22Rv1 (cell line): Measurements from ENCODE around the gene ABHD12.

Experiments used
- H3K27ac ChIP-seq: fragments of 450-650 bp; 2 replicates; pipeline ENCODE4 v1.5.1; 2017
- ZFX ChIP-seq: fragments of 450-650 bp; IDR thresholded peaks from 2 replicates; pipeline ENCODE4 v1.6.1; 2017; ENCODE audit warnings: antibody characterized with exemption, borderline replicate concordance
- TF ChIP-seq, protein P1 (sequence below): fragments of 450-650 bp; IDR thresholded peaks from 2 replicates; pipeline ENCODE4 v1.5.1; 2017; ENCODE audit warnings: mild to moderate bottlenecking

Gene ABHD12

DNA sequence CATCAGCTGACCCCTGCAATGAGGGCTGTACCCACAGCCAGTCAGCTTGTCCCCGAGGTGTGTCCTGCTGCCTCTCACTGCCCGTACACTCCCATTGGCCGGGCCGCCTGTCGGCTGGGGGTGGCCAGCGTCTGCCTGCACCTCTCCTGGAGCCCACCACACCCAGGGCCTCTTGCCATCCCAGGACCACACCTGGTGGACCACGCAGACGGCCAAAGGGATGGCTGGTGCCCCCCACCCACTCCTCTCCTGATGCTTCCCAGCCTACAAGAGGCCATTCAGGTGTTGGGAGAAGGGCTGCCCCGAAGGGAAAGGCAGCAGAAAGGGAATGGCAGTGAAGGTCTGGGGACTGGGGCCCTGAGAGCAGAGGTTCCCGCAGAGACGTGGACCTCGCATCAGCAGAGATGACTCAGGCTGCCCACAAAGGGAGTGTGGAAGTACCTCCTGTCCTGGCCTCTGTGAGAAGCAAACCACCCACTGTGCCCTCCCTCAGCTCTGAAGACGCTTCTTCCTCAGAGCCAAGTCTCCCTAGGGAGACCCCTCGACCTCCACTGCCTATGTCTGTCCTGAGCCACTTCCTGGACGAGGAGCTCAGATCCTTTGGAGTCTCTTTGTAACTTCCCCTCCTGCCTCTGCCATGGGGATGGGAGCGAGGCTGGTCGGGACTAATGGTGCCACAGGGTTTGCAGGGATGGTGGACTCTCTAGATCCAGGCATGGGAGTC lies 81.8 kb downstream of the ABHD12 start:
- H3K27ac ChIP-seq = no peak overlapping the region
- TF ChIP-seq ZFX = no peak
- TF ChIP-seq, protein P1, sequence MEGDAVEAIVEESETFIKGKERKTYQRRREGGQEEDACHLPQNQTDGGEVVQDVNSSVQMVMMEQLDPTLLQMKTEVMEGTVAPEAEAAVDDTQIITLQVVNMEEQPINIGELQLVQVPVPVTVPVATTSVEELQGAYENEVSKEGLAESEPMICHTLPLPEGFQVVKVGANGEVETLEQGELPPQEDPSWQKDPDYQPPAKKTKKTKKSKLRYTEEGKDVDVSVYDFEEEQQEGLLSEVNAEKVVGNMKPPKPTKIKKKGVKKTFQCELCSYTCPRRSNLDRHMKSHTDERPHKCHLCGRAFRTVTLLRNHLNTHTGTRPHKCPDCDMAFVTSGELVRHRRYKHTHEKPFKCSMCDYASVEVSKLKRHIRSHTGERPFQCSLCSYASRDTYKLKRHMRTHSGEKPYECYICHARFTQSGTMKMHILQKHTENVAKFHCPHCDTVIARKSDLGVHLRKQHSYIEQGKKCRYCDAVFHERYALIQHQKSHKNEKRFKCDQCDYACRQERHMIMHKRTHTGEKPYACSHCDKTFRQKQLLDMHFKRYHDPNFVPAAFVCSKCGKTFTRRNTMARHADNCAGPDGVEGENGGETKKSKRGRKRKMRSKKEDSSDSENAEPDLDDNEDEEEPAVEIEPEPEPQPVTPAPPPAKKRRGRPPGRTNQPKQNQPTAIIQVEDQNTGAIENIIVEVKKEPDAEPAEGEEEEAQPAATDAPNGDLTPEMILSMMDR = no peak

DNA sequence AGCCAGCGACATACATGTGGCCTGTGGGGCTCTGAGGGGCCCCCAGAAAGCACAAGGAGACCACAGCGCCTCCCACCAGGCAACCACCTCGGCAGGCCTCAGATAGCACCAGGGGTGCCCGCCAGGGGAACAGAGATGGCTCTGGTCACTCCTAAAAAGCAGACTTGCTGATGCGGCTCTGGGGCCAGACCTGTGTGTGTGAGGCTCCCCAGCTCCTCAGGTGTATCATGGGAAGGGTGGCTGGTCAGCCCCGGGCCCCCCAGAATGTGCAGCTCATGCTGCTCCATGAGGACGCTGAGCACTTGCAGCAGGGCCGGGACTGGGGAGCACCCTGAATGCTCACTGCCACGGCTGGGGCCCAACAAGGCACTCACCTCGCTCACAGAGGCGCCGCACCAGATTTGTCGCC lies 82.5 kb downstream of the ABHD12 start:
- no peak overlapping the region for H3K27ac ChIP-seq
- TF ChIP-seq ZFX = no peak
- TF ChIP-seq, protein P1 = no peak

DNA sequence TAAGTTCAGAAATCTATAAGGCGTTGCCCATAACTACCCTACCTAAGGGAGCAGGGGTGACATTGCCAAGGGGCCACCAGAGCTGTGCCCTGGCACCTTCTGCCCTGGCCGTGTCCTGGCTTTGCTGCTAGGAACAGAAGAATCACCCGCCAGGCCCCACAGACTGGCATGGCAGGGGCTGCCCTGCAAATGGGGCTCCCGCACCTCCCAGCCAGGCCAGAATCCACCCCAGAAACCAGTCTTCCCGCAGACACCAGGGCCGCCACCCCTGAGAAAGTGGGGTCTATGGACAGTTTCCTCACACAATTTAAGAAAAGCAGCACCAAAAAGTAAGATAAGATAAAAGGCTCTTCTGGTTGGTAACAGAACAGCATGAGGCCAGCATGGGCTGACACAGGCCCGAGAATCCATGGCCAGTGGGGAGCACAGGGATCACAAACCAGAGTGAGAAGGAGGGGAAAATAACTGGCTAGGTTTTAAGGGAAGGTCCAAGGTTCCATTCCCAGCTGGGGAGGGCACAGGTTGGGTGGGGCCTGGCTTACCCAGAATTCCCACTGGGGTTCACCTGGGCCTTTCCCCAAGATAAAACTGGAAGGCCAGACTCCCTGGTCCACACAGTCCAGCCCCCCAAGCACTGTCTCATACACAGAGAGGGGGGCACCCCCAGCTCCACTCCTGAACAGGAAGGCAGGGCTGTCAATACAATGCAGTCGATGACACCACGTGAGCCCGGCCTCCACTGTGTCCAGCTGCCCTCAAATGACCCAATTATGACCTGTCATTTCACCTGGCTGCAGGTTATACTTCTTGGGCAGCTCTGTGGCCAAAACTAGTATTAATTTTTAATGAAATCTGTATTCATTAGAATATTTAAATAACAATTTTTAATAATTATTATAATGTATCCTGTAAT lies 83.4 kb downstream of the ABHD12 start:
- H3K27ac ChIP-seq = no peak overlapping the region
- TF ChIP-seq, protein P1 = no peak
- TF ChIP-seq ZFX = no peak

DNA sequence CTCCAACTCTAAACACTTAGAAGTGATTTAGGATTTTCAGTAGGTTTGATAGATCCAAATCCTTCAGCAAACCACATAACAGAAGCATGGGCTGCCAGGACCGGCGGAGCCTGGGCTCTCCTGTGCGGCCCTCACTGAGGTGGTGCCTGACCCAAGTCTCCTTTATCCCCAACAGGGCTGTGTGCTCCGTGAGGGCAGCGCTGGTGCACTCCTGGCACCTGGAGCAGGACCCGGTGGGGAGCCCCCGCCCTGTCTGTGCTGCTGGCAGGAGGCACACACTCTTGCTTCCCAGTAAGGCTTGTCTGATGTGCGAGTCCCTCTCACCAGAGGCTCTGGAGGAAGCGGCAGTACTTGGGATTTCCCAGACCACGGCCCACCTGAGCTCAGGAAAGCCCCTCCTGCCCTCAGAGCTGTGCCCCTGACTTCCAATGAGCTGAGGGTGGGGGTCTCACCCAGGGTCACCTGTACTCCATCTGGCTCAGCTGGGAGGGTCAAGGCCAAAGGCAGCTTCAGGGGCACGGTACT lies 86.5 kb downstream of the ABHD12 start:
- H3K27ac ChIP-seq = no peak overlapping the region
- TF ChIP-seq, protein P1 = no peak
- no peak for TF ChIP-seq ZFX

DNA sequence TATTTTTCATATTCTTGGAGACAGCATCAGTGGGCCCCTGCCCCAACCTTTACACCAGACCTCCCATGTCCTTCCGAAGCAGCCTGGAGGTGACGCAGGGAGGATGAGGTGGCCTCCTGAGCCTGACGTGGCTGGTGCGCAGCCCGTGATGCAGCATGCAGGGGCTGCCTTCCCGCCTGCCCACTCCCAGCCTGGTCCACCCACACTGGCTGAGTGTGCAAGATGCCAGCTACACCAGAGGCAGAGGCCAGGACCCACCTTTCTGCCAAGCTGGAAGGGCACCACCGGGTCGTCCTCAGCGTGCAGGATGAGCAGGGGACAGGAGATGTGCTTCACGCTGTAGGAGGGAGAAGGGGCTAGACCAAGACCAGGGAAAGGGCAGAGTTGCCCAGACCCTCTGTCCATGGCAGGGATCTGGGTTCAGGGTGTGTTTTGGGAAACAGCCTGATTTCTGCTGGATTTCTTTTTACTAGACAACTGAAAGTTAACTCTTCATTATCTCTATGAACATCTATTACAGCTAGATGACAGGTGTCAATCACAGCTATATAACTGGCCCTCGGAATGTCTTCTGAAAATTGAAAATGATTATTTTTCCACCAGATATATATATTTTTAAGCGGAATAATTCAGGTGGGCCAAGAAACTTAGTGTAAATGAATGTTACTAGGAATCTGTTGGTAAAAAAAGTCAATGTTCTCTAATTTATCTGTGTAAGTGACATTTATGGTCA lies 87.2 kb downstream of the ABHD12 start:
- no peak overlapping the region for H3K27ac ChIP-seq
- TF ChIP-seq, protein P1 = no peak
- TF ChIP-seq ZFX = no peak

DNA sequence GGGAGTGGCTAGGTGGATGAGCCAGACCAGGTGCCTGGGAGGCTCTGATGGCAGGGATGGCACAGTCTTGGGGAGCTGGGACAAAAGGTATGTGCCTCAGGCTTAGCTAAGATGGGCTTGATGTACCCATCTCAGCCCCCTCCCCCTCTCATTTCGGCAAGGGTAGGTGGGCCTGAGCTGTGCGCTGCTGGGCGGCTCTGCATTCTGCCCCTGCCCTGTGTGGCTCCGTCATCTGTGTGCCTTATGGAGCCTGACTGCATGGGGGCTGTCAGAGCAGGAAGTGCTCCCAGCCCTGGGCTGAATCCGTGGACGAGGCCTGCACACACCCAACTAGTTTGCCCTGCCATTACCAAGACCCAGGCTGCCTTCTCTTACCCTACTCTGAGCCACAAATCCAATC lies 88.0 kb downstream of the ABHD12 start:
- no peak overlapping the region for H3K27ac ChIP-seq
- TF ChIP-seq ZFX = no peak
- TF ChIP-seq, protein P1 = no peak
